MM.1S (cell line): Measurements from ENCODE around the gene CSF3.

Source experiments
- DNase-seq: peaks from one replicate; pipeline ENCODE4 v3.0.0-alpha.2; 2015
- H2AFZ ChIP-seq: fragments of 300-600 bp; sonication (generic); 2 replicates; pipeline ENCODE4 v1.6.0; 2016; ENCODE audit warnings: antibody characterized with exemption, low read length
- H3F3A ChIP-seq: fragments of 300-600 bp; sonication (generic); 2 replicates; pipeline ENCODE4 v1.6.1; 2016; ENCODE audit warnings: mild to moderate bottlenecking, antibody characterized with exemption, low read length, moderate library complexity, mixed read lengths; ENCODE audit not compliant: insufficient read depth
- H3K27ac ChIP-seq: fragments of 300-600 bp; sonication (generic); 2 replicates; pipeline ENCODE4 v1.5.1; 2016; ENCODE audit warnings: mild to moderate bottlenecking, low read length
- H3K27me3 ChIP-seq: fragments of 300-600 bp; sonication (generic); replicated peaks from 2 replicates; pipeline ENCODE4 v1.6.0; 2016; ENCODE audit warnings: low read length; ENCODE audit not compliant: insufficient read depth
- H3K36me3 ChIP-seq: fragments of 300-600 bp; sonication (generic); replicated peaks from 2 replicates; pipeline ENCODE4 v1.6.1; 2016; ENCODE audit warnings: mild to moderate bottlenecking, low read length, mixed read lengths; ENCODE audit not compliant: insufficient read depth
- H3K4me1 ChIP-seq: fragments of 300-600 bp; sonication (generic); 2 replicates; pipeline ENCODE4 v1.6.1; 2016; ENCODE audit warnings: low read length, mixed read lengths
- H3K4me2 ChIP-seq: fragments of 300-600 bp; sonication (generic); 2 replicates; pipeline ENCODE4 v1.6.0; 2016; ENCODE audit warnings: low read depth, low read length
- H3K4me3 ChIP-seq: fragments of 300-600 bp; sonication (generic); 2 replicates; pipeline ENCODE4 v1.5.1; 2016; ENCODE audit warnings: low read length, mixed read lengths
- H3K79me2 ChIP-seq: fragments of 300-600 bp; sonication (generic); 2 replicates; pipeline ENCODE4 v1.6.1; 2016; ENCODE audit warnings: mixed run types, low read length, mixed read lengths
- H3K9ac ChIP-seq: fragments of 300-600 bp; sonication (generic); 2 replicates; pipeline ENCODE4 v1.6.1; 2016; ENCODE audit warnings: low read length, mixed read lengths
- H3K9me2 ChIP-seq: fragments of 300-600 bp; sonication (generic); replicated peaks from 2 replicates; pipeline ENCODE4 v1.6.1; 2016; ENCODE audit warnings: mild to moderate bottlenecking, low read length, mixed read lengths; ENCODE audit not compliant: insufficient read depth
- H3K9me3 ChIP-seq: fragments of 300-600 bp; sonication (generic); replicated peaks from 2 replicates; pipeline ENCODE4 v1.6.1; 2016; ENCODE audit warnings: mild to moderate bottlenecking, low read length, mixed read lengths; ENCODE audit not compliant: insufficient read depth
- H4K20me1 ChIP-seq: fragments of 300-600 bp; sonication (generic); 2 replicates; pipeline ENCODE4 v1.6.1; 2016; ENCODE audit warnings: mild to moderate bottlenecking, low read length, moderate library complexity, mixed read lengths; ENCODE audit not compliant: insufficient read depth
- CTCF ChIP-seq: fragments of 300-600 bp; sonication (generic); IDR thresholded peaks from 2 replicates; pipeline ENCODE4 v1.5.1; 2016; ENCODE audit warnings: antibody characterized with exemption, low read length, mixed read lengths
- EZH2 ChIP-seq: fragments of 300-600 bp; sonication (generic); optimal IDR thresholded peaks from 2 replicates; pipeline ENCODE3; 2017; ENCODE audit warnings: low read depth, mild to moderate bottlenecking, antibody characterized with exemption, low read length, mixed read lengths
- EZH2phosphoT487 ChIP-seq: fragments of 300-600 bp; sonication (generic); IDR thresholded peaks from 2 replicates; pipeline ENCODE4 v1.6.1; 2018; ENCODE audit warnings: antibody characterized with exemption, low read length

The CSF3 gene

GRCh38 chr17:40022497-40022896, 7.3 kb downstream of the CSF3 start:
- no peaks in the 10 kb centered on the region for H3K9me2 ChIP-seq
- no peak overlapping the region for H2AFZ ChIP-seq
- H3K4me2 ChIP-seq: no peak overlapping the region
- no peak overlapping the region for H3K4me3 ChIP-seq
- H3K79me2 ChIP-seq: no peaks in the 10 kb centered on the region
- no peaks in the 10 kb centered on the region for H3K9me3 ChIP-seq
- no peak overlapping the region for H3K9ac ChIP-seq
- H3K27ac ChIP-seq: no peak overlapping the region
- no peaks in the 10 kb centered on the region for H3K36me3 ChIP-seq
- H3F3A ChIP-seq: no peaks in the 10 kb centered on the region
- H3K27me3 ChIP-seq: no peaks in the 10 kb centered on the region
- no peak for TF ChIP-seq EZH2
- TF ChIP-seq EZH2phosphoT487: no peak
- TF ChIP-seq CTCF: no peak
- H3K4me1 ChIP-seq: no peaks in the 10 kb centered on the region; the same call in 1 of the 2 replicates
- no peaks in the 10 kb centered on the region for H4K20me1 ChIP-seq
- no peak for DNase-seq

GRCh38 chr17:40022961-40023541, 7.8 kb downstream of the CSF3 start:
- H3K36me3 ChIP-seq: no peaks in the 10 kb centered on the region
- H3K9ac ChIP-seq: no peak overlapping the region
- H3K4me2 ChIP-seq: no peak overlapping the region

GRCh38 chr17:40023590-40024292, 8.5 kb downstream of the CSF3 start:
- Histone ChIP-seq H3F3A (0 out of 2 replicates have a peak, but pooled peaks cover 2% of the 10 kb centered on the region), H3K9ac (no peak overlapping the region), H3K36me3 (no peaks in the 10 kb centered on the region), H3K4me1 (no peaks in the 10 kb centered on the region; the same call in 1 of the 2 replicates), H3K9me2 (no peaks in the 10 kb centered on the region), H3K9me3 (no peaks in the 10 kb centered on the region), H3K4me3 (no peak overlapping the region), H4K20me1 (no peaks in the 10 kb centered on the region), H3K27me3 (no peaks in the 10 kb centered on the region), H3K79me2 (no peaks in the 10 kb centered on the region), H2AFZ (no peak overlapping the region), H3K4me2 (no peak overlapping the region), H3K27ac (no peak overlapping the region)
- DNase-seq: no peak
- TF ChIP-seq CTCF: no peak
- no peak for TF ChIP-seq EZH2

More at GRCh38 chr17:40022961-40023541, 7.8 kb downstream of the CSF3 start:
- 0 out of 2 replicates have a peak, but pooled peaks cover 2% of the 10 kb centered on the region for H3F3A ChIP-seq
- DNase-seq: no peak
- no peak overlapping the region for H3K27ac ChIP-seq
- H4K20me1 ChIP-seq: no peaks in the 10 kb centered on the region
- H3K9me2 ChIP-seq: no peaks in the 10 kb centered on the region
- no peaks in the 10 kb centered on the region for H3K9me3 ChIP-seq
- H3K27me3 ChIP-seq: no peaks in the 10 kb centered on the region
- no peaks in the 10 kb centered on the region for H3K79me2 ChIP-seq
- H2AFZ ChIP-seq: no peak overlapping the region
- H3K4me1 ChIP-seq: no peaks in the 10 kb centered on the region; the same call in 1 of the 2 replicates
- no peak for TF ChIP-seq EZH2
- TF ChIP-seq CTCF: no peak
- no peak for TF ChIP-seq EZH2phosphoT487
- H3K4me3 ChIP-seq: no peak overlapping the region
